Endodermal cell (in vitro differentiated cells): Measurements from ENCODE around the gene RGS7. TPM values are rescaled to one million over a fixed set of nuclear protein-coding genes. Genes with fewer than 3 reads are reported as not detected.

Experiments used
- DNase-seq: peaks from one replicate; pipeline ENCODE4 v3.0.0-alpha.2; 2017
- H3K27ac ChIP-seq: 2 replicates; pipeline ENCODE4 v1.5.1; 2013; ENCODE audit warnings: mild to moderate bottlenecking, low read depth, low read length, moderate library complexity
- H3K27me3 ChIP-seq: 2 replicates; pipeline ENCODE4 v1.6.1; 2013; ENCODE audit warnings: mild to moderate bottlenecking, low read length, moderate library complexity; ENCODE audit not compliant: insufficient read depth, control insufficient read depth, poor library complexity, severe bottlenecking
- H3K36me3 ChIP-seq: 2 replicates; pipeline ENCODE4 v1.7.0; 2013; ENCODE audit warnings: mild to moderate bottlenecking, low read length, moderate library complexity; ENCODE audit not compliant: control insufficient read depth, insufficient read depth
- H3K4me1 ChIP-seq: one replicate; pipeline ENCODE4 v1.7.0; 2013; ENCODE audit warnings: low read length; ENCODE audit not compliant: control insufficient read depth, insufficient read depth
- H3K4me3 ChIP-seq: 2 replicates; pipeline ENCODE4 v1.5.1; 2013; ENCODE audit warnings: mild to moderate bottlenecking, low read length, moderate library complexity
- H3K9ac ChIP-seq: 2 replicates; pipeline ENCODE4 v1.6.1; 2013; ENCODE audit warnings: mild to moderate bottlenecking, low read length, moderate library complexity; ENCODE audit not compliant: poor library complexity, severe bottlenecking; ENCODE audit errors: extremely low read depth
- H3K9me3 ChIP-seq: 2 replicates; pipeline ENCODE4 v1.6.1; 2013; ENCODE audit warnings: mild to moderate bottlenecking, low read length, moderate library complexity; ENCODE audit not compliant: control insufficient read depth
- H3K27ac Mint-ChIP-seq: 2 replicates; pipeline ENCODE4 v1.8.0; 2020; ENCODE audit warnings: mixed read lengths
- H3K27me3 Mint-ChIP-seq: 2 replicates; pipeline ENCODE4 v1.8.0; 2021; ENCODE audit warnings: mild to moderate bottlenecking, mixed read lengths; ENCODE audit not compliant: insufficient read depth
- H3K36me3 Mint-ChIP-seq: 2 replicates; pipeline ENCODE4 v1.8.0; 2020; ENCODE audit warnings: low read depth, mixed read lengths
- H3K4me1 Mint-ChIP-seq: 2 replicates; pipeline ENCODE4 v1.8.0; 2020; ENCODE audit warnings: mixed read lengths
- H3K4me3 Mint-ChIP-seq: 2 replicates; pipeline ENCODE4 v1.8.0; 2020; ENCODE audit warnings: mild to moderate bottlenecking, moderate library complexity, mixed read lengths
- H3K9me3 Mint-ChIP-seq: 2 replicates; pipeline ENCODE4 v1.8.0; 2020; ENCODE audit warnings: mild to moderate bottlenecking, mixed read lengths
- WGBS, 2 experiments: methylation state at CpG; one replicate each; pipeline versions ENCODE4 v1.1.5 to v1.1.7; 2013; ENCODE audit warnings: missing lambda C conversion rate in 2 of 2, mixed read lengths in 1 of 2; ENCODE audit not compliant: insufficient coverage in 1 of 2, insufficient read length in 1 of 2; 5-methylcytosine and 5-hydroxymethylcytosine counted together
- total RNA-seq, 2 donors: library from RNA; stranded (reverse); fragmentation: NEBNext Ultra II Directional in 1 of 2; extraction: Animal tissue kit (Norgen Biotek cat#: 25700) in 1 of 2; gene quantifications; 2 replicates in 1 of 2; 3 replicates in 1 of 2; pipeline ENCODE4 v1.2.1, GENCODE V29; 2021
- TF ChIP-seq, protein P1 (sequence below): fragments of 200-600 bp; sonication (generic); conservative IDR thresholded peaks from 2 replicates; pipeline ENCODE4 v1.5.0; 2021; ENCODE audit warnings: antibody characterized with exemption, mild to moderate bottlenecking

RGS7 gene
- total RNA-seq, 2 donors from 2014 or later: 1.0 to 1.1 TPM

DNA sequence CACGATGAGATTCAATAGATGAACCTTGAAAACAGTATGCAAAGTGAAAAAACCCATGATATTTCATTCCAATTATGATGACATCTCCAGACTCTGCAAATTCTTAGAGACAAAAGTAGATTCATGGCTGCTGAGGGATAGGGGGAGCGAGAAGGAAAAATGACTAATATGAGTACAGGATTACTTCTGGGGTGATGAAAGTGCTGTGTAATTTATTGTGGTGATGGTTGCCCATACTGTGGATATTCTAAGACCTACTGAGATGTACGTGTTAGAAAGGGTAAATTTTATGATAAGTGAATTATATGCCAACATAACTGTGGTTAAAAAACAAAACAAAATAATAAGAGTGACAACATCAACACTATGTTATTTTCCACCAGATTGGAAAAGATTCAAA lies 18.9 kb upstream of the RGS7 start:
- H3K4me1 ChIP-seq: no peaks in the 10 kb centered on the region
- Mint-ChIP-seq H3K36me3 (no peaks in the 10 kb centered on the region), H3K27me3 (no peaks in the 10 kb centered on the region), H3K27ac (no peak overlapping the region), H3K4me1 (peaks cover 2% of the 10 kb centered on the region), H3K9me3 (no peaks in the 10 kb centered on the region), H3K4me3 (no peak overlapping the region)
- no peak overlapping the region for H3K4me3 ChIP-seq
- DNase-seq: no peak
- no peaks in the 10 kb centered on the region for H3K27me3 ChIP-seq
- no peaks in the 10 kb centered on the region for H3K36me3 ChIP-seq
- no peak overlapping the region for H3K9ac ChIP-seq
- TF ChIP-seq, protein P1, sequence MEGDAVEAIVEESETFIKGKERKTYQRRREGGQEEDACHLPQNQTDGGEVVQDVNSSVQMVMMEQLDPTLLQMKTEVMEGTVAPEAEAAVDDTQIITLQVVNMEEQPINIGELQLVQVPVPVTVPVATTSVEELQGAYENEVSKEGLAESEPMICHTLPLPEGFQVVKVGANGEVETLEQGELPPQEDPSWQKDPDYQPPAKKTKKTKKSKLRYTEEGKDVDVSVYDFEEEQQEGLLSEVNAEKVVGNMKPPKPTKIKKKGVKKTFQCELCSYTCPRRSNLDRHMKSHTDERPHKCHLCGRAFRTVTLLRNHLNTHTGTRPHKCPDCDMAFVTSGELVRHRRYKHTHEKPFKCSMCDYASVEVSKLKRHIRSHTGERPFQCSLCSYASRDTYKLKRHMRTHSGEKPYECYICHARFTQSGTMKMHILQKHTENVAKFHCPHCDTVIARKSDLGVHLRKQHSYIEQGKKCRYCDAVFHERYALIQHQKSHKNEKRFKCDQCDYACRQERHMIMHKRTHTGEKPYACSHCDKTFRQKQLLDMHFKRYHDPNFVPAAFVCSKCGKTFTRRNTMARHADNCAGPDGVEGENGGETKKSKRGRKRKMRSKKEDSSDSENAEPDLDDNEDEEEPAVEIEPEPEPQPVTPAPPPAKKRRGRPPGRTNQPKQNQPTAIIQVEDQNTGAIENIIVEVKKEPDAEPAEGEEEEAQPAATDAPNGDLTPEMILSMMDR: no peak
- H3K9me3 ChIP-seq: no peaks in the 10 kb centered on the region
- no peak overlapping the region for H3K27ac ChIP-seq
- WGBS, 2 experiments: 88% methylated on average over 1 to 3 of the region's 3 CpGs

DNA sequence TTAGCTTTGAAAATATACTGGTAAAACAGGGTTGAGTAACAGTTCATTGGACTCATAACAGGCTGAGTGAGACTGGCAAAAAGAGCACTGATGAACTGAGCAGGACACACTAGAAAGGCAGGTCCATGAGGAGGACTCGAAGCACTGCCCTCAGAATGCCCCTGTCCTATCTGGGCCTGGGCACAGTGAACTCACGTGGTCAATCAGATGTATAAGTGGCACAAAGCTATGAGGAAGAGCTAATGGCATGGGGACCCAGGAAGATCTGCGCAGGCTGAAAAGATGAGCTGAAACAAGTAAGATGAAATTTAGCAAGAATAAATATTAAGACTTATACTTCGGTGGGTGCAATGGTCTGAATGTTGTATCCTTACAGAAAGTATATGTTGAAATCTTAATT lies 9.2 kb upstream of the RGS7 start:
- H3K36me3 ChIP-seq: no peaks in the 10 kb centered on the region
- no peaks in the 10 kb centered on the region for H3K9me3 Mint-ChIP-seq
- 90 to 98% methylated on average over 3 to 4 of the region's 4 CpGs for WGBS, 2 experiments
- DNase-seq: no peak
- H3K4me1 Mint-ChIP-seq: no peaks in the 10 kb centered on the region
- no peaks in the 10 kb centered on the region for H3K27me3 Mint-ChIP-seq
- TF ChIP-seq, protein P1: no peak
- H3K27ac ChIP-seq: no peak overlapping the region
- H3K4me3 ChIP-seq: no peak overlapping the region
- no peaks in the 10 kb centered on the region for H3K9me3 ChIP-seq
- no peak overlapping the region for H3K4me3 Mint-ChIP-seq
- H3K9ac ChIP-seq: no peak overlapping the region
- no peaks in the 10 kb centered on the region for H3K36me3 Mint-ChIP-seq
- H3K27ac Mint-ChIP-seq: no peak overlapping the region
- H3K27me3 ChIP-seq: no peaks in the 10 kb centered on the region
- H3K4me1 ChIP-seq: no peaks in the 10 kb centered on the region

DNA sequence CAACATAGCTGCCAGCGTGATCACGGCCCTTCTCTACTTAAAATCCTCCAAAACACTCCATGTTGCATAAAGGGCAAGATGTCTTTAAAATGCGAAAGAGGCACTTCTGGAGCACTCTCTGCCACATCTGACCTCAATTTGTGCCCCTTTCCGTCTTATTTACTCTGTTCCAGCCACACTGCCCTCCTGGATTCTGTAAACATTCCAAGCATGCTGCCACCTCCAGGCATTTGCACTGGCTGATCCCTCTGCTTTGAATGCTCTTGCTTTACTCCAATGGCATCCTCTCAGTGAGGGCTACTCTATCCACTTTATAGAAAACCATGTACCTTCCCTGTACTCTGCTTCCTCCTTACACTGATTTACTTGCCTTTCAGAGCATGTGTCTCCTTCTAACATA lies 5.3 kb upstream of the RGS7 start:
- H3K4me1 ChIP-seq: no peaks in the 10 kb centered on the region
- no peak overlapping the region for H3K27ac ChIP-seq
- TF ChIP-seq, protein P1: no peak
- 87 to 90% methylated on average over 3 to 4 of the region's 4 CpGs for WGBS, 2 experiments
- H3K27me3 Mint-ChIP-seq: peaks cover 14% of the 10 kb centered on the region
- no peak overlapping the region for H3K27ac Mint-ChIP-seq
- H3K9me3 ChIP-seq: no peaks in the 10 kb centered on the region
- no peaks in the 10 kb centered on the region for H3K36me3 Mint-ChIP-seq
- H3K4me3 ChIP-seq: no peak overlapping the region
- no peaks in the 10 kb centered on the region for H3K36me3 ChIP-seq
- peaks cover 5% of the 10 kb centered on the region for H3K4me1 Mint-ChIP-seq
- DNase-seq: no peak
- H3K27me3 ChIP-seq: peaks cover 12% of the 10 kb centered on the region
- no peaks in the 10 kb centered on the region for H3K9me3 Mint-ChIP-seq
- no peak overlapping the region for H3K9ac ChIP-seq
- no peak overlapping the region for H3K4me3 Mint-ChIP-seq
